ENCODE results near the gene PDCD11.
"Not testable (repeated sequence)": the region's sequence is repeated elsewhere in the genome, so short reads cannot be mapped to it uniquely, and the experiment has no call there.

PDCD11 gene

GRCh38 chr10:103466734-103467133 lies 70.3 kb downstream of the PDCD11 start:
- H3K4me1 ChIP-seq (ENCODE audit: insufficient read depth, low read length): peaks cover 6% of the 10 kb centered on the region; the same call in 1 of the 2 replicates
- H3K36me3 ChIP-seq (ENCODE audit: insufficient read depth, low read length): no peaks in the 10 kb centered on the region
- no peaks in the 10 kb centered on the region for H3K9me3 ChIP-seq (ENCODE audit: control insufficient read depth, insufficient read depth, low read length)
- no peak overlapping the region for H3K9ac ChIP-seq (ENCODE audit: low read depth, low read length)

- H3K9me3 ChIP-seq (ENCODE audit: control insufficient read depth, insufficient read depth, low read length): no peaks in the 10 kb centered on the region
- H3K9ac ChIP-seq (ENCODE audit: low read depth, low read length): no peak overlapping the region
- peaks cover 6% of the 10 kb centered on the region; the same call in 1 of the 2 replicates for H3K4me1 ChIP-seq (ENCODE audit: insufficient read depth, low read length)
- H3K36me3 ChIP-seq (ENCODE audit: insufficient read depth, low read length): no peaks in the 10 kb centered on the region
Observed at GRCh38 chr10:103467406-103467805, 71.0 kb downstream of the PDCD11 start.

- Histone ChIP-seq H3K9me3 (ENCODE audit: control insufficient read depth, insufficient read depth, low read length) (no peaks in the 10 kb centered on the region), H3K36me3 (ENCODE audit: insufficient read depth, low read length) (no peaks in the 10 kb centered on the region), H3K4me1 (ENCODE audit: insufficient read depth, low read length) (peaks cover 6% of the 10 kb centered on the region; the same call in 1 of the 2 replicates), H3K9ac (ENCODE audit: low read depth, low read length) (no peak overlapping the region)
Observed at GRCh38 chr10:103469201-103469600, 72.8 kb downstream of the PDCD11 start.

- H3K9ac ChIP-seq (ENCODE audit: low read depth, low read length): peak overlapping the region; percentile 9; the same call in 1 of the 2 replicates
- H3K36me3 ChIP-seq (ENCODE audit: insufficient read depth, low read length): no peaks in the 10 kb centered on the region
- H3K9me3 ChIP-seq (ENCODE audit: control insufficient read depth, insufficient read depth, low read length): no peaks in the 10 kb centered on the region
- H3K4me1 ChIP-seq (ENCODE audit: insufficient read depth, low read length): peaks cover 6% of the 10 kb centered on the region; the same call in 1 of the 2 replicates
Observed at GRCh38 chr10:103470761-103471653, 74.6 kb downstream of the PDCD11 start.

- H3K4me1 ChIP-seq (ENCODE audit: insufficient read depth, low read length): peaks cover 12% of the 10 kb centered on the region
- H3K9ac ChIP-seq (ENCODE audit: low read depth, low read length): no peak overlapping the region
Observed at GRCh38 chr10:103472005-103472404, 75.6 kb downstream of the PDCD11 start.

GRCh38 chr10:103473261-103473671 lies 76.8 kb downstream of the PDCD11 start:
- Histone ChIP-seq H3K4me1 (ENCODE audit: insufficient read depth, low read length) (peaks cover 15% of the 10 kb centered on the region), H3K9me3 (ENCODE audit: control insufficient read depth, insufficient read depth, low read length) (no peaks in the 10 kb centered on the region), H3K36me3 (ENCODE audit: insufficient read depth, low read length) (no peaks in the 10 kb centered on the region), H3K9ac (ENCODE audit: low read depth, low read length) (no peak overlapping the region)

More at GRCh38 chr10:103472005-103472404, 75.6 kb downstream of the PDCD11 start:
- H3K9me3 ChIP-seq (ENCODE audit: control insufficient read depth, insufficient read depth, low read length): no peaks in the 10 kb centered on the region
- H3K36me3 ChIP-seq (ENCODE audit: insufficient read depth, low read length): no peaks in the 10 kb centered on the region

DNA sequence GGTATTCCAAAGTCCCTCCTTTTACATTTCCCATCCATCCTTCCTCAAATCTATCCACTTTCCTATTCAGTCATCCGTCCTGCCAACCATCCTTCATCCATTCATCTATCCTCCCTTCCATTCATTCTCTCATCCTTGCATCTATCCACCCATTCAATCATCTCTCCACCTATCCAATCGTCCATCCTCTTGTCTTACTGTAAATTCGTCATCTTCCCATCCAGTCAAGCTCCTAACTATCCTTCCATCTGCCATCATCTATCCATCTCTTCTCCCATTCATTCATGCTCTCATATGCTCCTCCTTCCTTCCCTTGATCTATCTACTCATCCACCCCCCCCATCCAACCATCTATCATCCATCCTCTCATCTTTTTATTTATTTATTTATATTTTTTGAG lies 77.7 kb downstream of the PDCD11 start:
- Histone ChIP-seq H3K9me3 (ENCODE audit: control insufficient read depth, insufficient read depth, low read length) (no peaks in the 10 kb centered on the region), H3K9ac (ENCODE audit: low read depth, low read length) (no peak overlapping the region), H3K36me3 (ENCODE audit: insufficient read depth, low read length) (no peaks in the 10 kb centered on the region), H3K4me1 (ENCODE audit: insufficient read depth, low read length) (peaks cover 19% of the 10 kb centered on the region)

GRCh38 chr10:103475437-103475836 lies 79.0 kb downstream of the PDCD11 start:
- Histone ChIP-seq H3K36me3 (ENCODE audit: insufficient read depth, low read length) (no peaks in the 10 kb centered on the region), H3K4me1 (ENCODE audit: insufficient read depth, low read length) (peaks cover 24% of the 10 kb centered on the region), H3K9me3 (ENCODE audit: control insufficient read depth, insufficient read depth, low read length) (no peaks in the 10 kb centered on the region), H3K9ac (ENCODE audit: low read depth, low read length) (no peak overlapping the region)

DNA sequence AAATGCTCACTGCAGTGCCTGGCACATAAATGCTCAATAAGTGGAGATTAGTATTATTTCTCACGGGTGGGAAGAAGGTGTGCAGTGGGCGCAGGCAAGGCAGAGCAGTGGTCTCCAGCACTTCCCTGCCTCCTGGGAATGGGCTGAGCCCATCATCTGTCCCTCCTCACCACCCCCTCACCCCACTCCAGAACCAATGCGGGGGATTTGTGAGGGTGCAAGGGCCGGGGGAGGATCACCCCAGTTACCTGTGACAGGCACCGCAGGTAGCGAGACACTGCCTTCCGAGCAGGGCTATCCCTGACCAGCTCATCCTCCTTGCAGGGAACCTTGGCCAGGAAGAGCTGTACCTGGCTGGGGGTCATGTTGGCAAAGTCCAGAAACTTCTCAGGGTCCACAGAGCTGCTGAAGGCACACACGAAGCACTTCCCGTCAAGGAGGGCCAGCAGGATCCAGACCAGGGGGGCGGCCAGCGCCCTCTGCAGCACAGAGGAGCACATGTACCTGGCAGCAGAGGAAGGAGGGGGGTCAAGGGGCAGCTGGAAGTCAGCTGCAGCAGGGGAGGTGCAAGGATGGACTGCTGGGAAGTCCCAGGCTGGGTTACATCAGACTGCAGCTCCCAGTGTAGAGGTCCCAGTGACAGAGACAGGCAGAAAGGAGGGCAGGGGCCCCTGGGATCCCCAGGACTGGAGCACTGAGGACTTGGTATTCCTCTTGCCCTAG lies 79.8 kb downstream of the PDCD11 start:
- Histone ChIP-seq H3K9ac (ENCODE audit: low read depth, low read length) (no peak overlapping the region), H3K9me3 (ENCODE audit: control insufficient read depth, insufficient read depth, low read length) (no peaks in the 10 kb centered on the region), H3K36me3 (ENCODE audit: insufficient read depth, low read length) (no peaks in the 10 kb centered on the region), H3K4me1 (ENCODE audit: insufficient read depth, low read length) (peaks cover 18% of the 10 kb centered on the region)

GRCh38 chr10:103478671-103479070 lies 82.2 kb downstream of the PDCD11 start:
- peaks cover 17% of the 10 kb centered on the region for H3K4me1 ChIP-seq (ENCODE audit: insufficient read depth, low read length)
- no peaks in the 10 kb centered on the region for H3K9me3 ChIP-seq (ENCODE audit: control insufficient read depth, insufficient read depth, low read length)
- no peaks in the 10 kb centered on the region for H3K36me3 ChIP-seq (ENCODE audit: insufficient read depth, low read length)
- no peak overlapping the region for H3K9ac ChIP-seq (ENCODE audit: low read depth, low read length)

- H3K36me3 ChIP-seq (ENCODE audit: insufficient read depth, low read length): no peaks in the 10 kb centered on the region
- no peak within 1 kb of the TSS for H3K9ac ChIP-seq (ENCODE audit: low read depth, low read length)
- H3K9me3 ChIP-seq (ENCODE audit: control insufficient read depth, insufficient read depth, low read length): no peaks in the 10 kb centered on the region
- peaks cover 17% of the 10 kb centered on the region for H3K4me1 ChIP-seq (ENCODE audit: insufficient read depth, low read length)
Observed at GRCh38 chr10:103479135-103479534, 82.7 kb downstream of the PDCD11 start, which contains the start of gene CALHM3. Gene CALHM3, minus strand, starts transcription at chr10:103479240. Its CDS starts 208 bp downstream, at chr10:103479032.

DNA sequence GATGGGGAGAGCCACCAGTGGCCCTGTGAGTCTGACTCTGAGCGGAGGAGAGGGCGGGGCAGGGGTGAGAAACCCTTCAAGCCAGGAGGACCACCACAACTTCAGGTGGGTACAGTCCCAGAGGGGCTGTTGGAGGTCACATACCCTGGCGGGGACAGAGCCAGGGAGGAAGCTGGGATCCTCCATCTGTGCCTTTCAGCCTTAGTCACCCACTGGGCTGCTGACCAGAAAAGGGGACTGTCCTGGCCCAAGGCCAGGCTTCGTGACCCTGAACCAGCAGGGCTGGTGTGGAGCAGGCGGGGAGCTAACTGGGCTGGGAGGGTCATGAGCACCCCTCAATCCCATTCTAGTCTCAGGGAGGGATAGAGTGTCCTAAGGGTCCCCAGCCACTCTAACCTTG lies 84.1 kb downstream of the PDCD11 start:
- Histone ChIP-seq H3K36me3 (ENCODE audit: insufficient read depth, low read length) (no peaks in the 10 kb centered on the region), H3K4me1 (ENCODE audit: insufficient read depth, low read length) (peaks cover 17% of the 10 kb centered on the region), H3K9me3 (ENCODE audit: control insufficient read depth, insufficient read depth, low read length) (no peaks in the 10 kb centered on the region), H3K9ac (ENCODE audit: low read depth, low read length) (no peak overlapping the region)

GRCh38 chr10:103481974-103482531 lies 85.6 kb downstream of the PDCD11 start:
- Histone ChIP-seq H3K9me3 (ENCODE audit: control insufficient read depth, insufficient read depth, low read length) (no peaks in the 10 kb centered on the region), H3K4me1 (ENCODE audit: insufficient read depth, low read length) (peaks cover 11% of the 10 kb centered on the region), H3K36me3 (ENCODE audit: insufficient read depth, low read length) (no peaks in the 10 kb centered on the region), H3K9ac (ENCODE audit: low read depth, low read length) (no peak overlapping the region)

DNA sequence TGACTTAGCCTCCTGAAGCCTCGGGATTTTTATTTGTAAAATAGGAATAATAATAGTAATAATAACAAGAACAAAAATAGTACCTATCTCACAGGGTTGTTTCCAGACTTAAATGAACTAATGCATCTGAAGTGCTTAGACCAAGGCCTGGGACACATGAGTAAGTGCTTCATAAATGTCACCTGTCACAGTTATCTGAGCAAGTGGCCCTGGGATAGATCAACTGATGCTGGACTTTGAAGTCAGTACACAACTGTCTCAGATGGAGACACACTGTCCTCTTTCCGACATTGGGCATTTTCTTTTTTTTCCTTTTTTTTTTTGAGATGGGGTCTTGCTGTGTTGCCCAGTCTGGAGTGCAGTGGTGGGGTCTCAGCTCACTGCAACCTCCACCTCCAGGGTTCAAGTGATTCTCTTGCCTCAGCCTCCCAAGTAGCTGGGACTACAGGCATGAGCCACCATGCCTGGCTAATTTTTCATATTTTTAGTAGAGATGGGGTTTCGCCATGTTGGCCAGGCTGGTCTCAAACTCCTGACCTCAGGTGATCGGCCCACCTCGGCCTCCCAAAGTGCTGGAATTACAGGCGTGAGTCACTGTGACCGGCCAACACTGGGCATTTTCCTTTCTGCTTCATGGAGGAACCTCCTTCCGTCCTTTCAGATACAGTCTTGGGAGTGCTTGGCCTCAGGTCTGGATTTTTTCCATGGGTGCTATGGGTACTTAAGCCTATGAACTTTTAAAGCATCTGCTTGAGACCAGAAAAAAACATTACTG lies 90.4 kb downstream of the PDCD11 start:
- not testable (repeated sequence) for H3K36me3 ChIP-seq (ENCODE audit: insufficient read depth, low read length); H3K9ac ChIP-seq (ENCODE audit: low read depth, low read length); H3K9me3 ChIP-seq (ENCODE audit: control insufficient read depth, insufficient read depth, low read length); H3K4me1 ChIP-seq (ENCODE audit: insufficient read depth, low read length)
